ENCODE measurements around the gene ACADVL.

ACADVL gene

GRCh38 chr17:7217113-7217987 is 2.4 kb upstream of the ACADVL start:
- no peak for DNase-seq

GRCh38 chr17:7218166-7218565 is 1.6 kb upstream of the ACADVL start:
- DNase-seq = no peak

- no peak for DNase-seq
Observed at GRCh38 chr17:7218758-7219157, 980 bp upstream of the ACADVL start.

- no peak for DNase-seq
Observed at GRCh38 chr17:7219229-7219811, 418 bp upstream of the ACADVL start.

DNA sequence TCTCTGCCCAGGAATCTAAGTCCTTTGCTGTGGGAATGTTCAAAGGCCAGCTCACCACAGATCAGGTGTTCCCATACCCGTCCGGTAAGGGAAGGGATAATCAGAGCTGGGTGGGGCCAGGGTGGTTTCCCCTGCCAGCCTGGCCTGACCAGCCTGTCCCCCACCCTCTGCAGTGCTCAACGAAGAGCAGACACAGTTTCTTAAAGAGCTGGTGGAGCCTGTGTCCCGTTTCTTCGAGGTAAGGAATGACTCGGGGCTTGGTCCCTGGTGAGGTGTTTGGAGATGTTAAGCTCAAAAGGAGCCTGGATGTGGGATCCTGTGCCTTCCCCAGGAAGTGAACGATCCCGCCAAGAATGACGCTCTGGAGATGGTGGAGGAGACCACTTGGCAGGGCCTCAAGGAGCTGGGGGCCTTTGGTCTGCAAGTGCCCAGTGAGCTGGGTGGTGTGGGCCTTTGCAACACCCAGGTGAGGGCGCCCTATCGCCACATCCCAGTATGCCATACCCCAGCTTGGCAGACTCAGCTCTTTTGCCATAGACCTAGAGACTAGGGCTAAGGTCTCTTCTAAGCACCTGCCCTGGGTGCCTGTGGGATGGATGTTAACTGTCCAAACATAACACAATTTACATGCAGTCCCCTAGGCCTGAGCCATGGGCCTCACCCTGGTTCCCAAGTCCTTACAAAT is 997 bp downstream of the ACADVL start:
- DNase-seq = peak; percentile 33

DNA sequence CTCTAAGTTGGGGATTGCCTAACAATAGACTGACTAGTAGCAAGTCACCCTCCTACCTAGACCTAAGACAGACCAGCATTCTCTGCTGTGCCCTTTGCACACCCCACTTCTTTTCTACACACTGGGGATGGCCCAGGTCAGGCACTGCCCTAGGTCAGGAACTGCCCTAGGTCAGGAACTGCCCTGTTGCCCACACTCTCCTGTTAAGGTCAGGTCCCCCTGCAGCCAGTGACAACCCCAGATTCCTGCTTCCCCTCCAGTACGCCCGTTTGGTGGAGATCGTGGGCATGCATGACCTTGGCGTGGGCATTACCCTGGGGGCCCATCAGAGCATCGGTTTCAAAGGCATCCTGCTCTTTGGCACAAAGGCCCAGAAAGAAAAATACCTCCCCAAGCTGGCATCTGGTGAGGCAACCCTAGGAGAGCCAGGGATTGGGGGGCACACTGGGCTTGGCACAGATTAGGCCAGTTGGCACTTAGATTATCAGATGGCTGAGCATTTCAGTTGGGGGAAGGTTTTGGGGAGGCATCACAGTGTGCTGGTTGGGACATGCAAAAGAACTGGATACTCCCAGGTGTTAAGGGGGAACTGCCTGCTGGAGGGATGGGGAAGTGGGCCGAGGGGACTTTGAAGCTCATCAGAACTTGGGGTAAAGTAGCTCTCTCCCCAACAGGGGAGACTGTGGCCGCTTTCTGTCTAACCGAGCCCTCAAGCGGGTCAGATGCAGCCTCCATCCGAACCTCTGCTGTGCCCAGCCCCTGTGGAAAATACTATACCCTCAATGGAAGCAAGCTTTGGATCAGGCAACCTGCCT is 1.7 kb downstream of the ACADVL start:
- no peak for DNase-seq

GRCh38 chr17:7222093-7222971 is 2.6 kb downstream of the ACADVL start:
- no peak for DNase-seq

- DNase-seq = no peak
Observed at GRCh38 chr17:7222972-7223292, 3.2 kb downstream of the ACADVL start.

DNA sequence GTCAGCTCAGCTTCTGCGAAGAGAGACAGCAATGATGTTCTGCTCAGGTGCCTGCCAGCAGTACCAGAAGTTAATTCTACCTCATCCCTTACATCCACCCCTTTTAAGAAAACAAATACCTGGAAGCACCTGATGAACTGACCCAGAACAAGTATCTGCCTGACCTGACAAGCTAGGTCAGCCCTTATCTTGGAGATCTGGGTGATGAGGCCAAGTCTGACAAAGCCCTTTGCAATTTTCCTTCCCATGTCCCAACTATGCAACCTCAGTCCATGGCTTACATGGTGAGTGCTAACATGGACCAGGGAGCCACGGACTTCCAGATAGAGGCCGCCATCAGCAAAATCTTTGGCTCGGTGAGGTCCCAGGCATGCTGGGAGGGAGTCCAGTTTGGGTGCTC is 3.6 kb downstream of the ACADVL start:
- no peak for DNase-seq

GRCh38 chr17:7224110-7224509 is 4.4 kb downstream of the ACADVL start:
- DNase-seq = no peak

DNA sequence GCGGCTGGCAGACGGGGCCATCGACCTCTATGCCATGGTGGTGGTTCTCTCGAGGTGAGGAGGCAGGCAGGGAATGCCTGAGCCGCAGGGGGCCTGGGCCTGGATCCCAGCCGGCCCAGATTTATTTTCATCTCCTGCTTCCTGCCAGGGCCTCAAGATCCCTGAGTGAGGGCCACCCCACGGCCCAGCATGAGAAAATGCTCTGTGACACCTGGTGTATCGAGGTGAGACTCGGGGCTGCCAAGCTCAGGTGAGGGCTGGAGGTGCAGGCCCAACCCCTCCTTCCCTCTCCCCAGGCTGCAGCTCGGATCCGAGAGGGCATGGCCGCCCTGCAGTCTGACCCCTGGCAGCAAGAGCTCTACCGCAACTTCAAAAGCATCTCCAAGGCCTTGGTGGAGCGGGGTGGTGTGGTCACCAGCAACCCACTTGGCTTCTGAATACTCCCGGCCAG is 4.9 kb downstream of the ACADVL start:
- DNase-seq = no peak

GRCh38 chr17:7225711-7226331 is 6.1 kb downstream of the ACADVL start:
- DNase-seq = no peak

DNA sequence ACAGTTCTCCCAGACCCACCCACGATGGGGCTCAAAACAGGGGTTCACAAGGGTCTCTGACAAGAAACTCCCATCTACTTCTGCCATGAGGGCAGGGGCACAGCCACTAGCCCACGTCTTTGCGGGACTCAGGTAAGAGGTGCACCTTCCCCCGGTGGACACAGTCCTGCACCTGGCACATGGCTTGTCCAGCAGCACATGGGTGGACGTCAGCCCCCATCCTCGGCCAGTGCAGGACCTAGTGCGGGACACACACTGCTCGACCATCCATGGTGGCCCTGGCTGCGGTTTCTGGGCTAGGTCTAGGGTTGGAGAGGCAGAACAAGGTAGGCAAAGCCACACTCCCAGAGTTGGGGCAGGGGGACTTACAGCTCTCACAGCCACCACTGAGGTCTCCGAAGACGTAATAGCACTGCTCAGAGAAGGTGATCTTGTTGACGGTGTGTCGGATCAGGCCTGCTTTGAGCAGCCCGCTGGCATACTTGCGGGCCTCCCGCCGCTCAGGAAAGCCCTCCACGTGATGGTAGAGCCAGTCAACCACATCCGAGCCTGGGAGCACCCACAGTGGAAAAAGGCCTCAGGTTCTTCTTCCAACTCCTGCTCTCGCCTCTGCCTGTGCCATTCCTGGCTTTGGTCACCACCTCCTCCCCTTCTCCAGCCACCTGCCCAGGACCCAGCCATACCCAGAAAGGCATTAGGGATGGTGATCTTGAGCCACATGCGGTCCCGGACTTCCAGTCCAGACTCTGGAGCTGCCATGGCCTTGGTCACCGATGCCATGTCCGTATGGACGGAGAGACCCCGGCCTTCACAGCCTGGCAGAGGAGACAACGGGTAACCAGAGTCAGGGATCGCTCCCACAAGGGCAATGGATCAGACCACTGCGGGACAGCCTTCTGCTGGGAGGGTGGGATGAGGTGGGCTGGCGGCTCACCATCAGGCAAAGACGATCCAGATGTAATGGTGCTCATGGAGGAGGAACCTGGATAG is 7.3 kb downstream of the ACADVL start:
- no peak for DNase-seq

- no peak for DNase-seq
Observed at GRCh38 chr17:7228920-7229319, 9.2 kb downstream of the ACADVL start.

DNA sequence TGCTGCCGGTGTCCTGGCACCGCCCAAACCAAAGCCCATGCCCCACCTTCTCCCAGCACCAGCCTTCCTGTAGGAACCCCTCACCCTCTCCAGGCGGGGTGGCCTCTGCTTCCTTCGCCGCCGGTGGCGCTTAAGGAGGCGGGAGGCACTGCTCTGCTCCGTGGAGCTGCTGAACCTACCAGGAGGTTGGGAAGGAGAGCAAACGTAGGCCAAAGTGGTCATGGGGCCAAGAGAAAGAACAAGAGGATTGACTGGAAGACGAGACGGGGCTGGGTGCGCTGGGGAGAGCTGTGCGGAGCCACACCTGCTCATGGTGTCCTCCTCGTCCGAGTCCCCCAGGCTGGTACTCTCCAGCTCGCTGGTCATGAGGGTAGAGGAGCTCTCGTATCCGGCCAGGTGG is 9.8 kb downstream of the ACADVL start:
- no peak for DNase-seq

DNA sequence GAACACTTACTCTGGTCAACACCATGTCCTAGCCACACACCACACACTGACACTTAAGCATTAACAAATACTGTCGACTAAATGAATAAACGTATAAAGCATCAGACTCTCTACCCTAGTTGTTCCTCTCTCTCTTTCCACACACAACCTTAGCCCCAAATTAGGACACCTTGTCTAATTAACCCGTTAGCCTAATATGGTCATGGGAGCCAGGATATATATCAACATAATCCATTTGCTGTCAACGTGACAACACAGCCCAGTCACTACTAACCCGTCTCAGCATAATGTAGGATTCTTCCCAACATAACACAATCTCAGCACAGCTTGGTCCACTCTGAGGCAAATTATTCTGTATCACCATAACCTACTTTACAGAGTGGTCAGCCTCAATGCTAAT is 12.4 kb downstream of the ACADVL start:
- DNase-seq = no peak

- no peak for DNase-seq
Observed at GRCh38 chr17:7233701-7234082, 14.0 kb downstream of the ACADVL start.

- peak; percentile 78 for DNase-seq
Observed at GRCh38 chr17:7234083-7234951, 14.6 kb downstream of the ACADVL start, which contains the start of gene DVL2. TSS of gene DVL2 (minus strand) at chr17:7234517. CDS start at chr17:7234262, 255 bp downstream.

Data from NCI-H1092 (cell line).